Liver (tissue), 9 donors: ENCODE measurements around the gene CATSPERB. TPM values are rescaled to one million over a fixed set of nuclear protein-coding genes. Genes with fewer than 3 reads are reported as not detected.
"Not testable (repeated sequence)": the region's sequence is repeated elsewhere in the genome, so short reads cannot be mapped to it uniquely, and the experiment has no call there.

Experiments
- DNase-seq: peaks from one replicate; pipeline ENCODE4 v3.0.0-alpha.2; 2017; ENCODE audit warnings: low spot score
- H3K27ac ChIP-seq, 2 donors: one replicate each; pipeline ENCODE4 v1.7.0; 2013; ENCODE audit warnings: inconsistent platforms in 2 of 2, low read length in 2 of 2, control low read depth in 1 of 2, low read depth in 1 of 2, mild to moderate bottlenecking in 1 of 2
- H3K27me3 ChIP-seq, 4 donors: one replicate each; pipeline versions ENCODE4 v1.6.1 to v1.7.0; 2013; ENCODE audit warnings: low read length in 3 of 4, inconsistent platforms in 1 of 4, mild to moderate bottlenecking in 1 of 4, moderate library complexity in 1 of 4; ENCODE audit not compliant: control insufficient read depth in 4 of 4, insufficient read depth in 4 of 4
- H3K36me3 ChIP-seq, 4 donors: one replicate each; pipeline versions ENCODE4 v1.6.1 to v1.7.0; 2013; ENCODE audit warnings: low read length in 3 of 4, mild to moderate bottlenecking in 3 of 4, low read depth in 1 of 4, moderate library complexity in 1 of 4; ENCODE audit not compliant: control insufficient read depth in 4 of 4, insufficient read depth in 3 of 4
- H3K4me1 ChIP-seq, 4 donors: one replicate each; pipeline versions ENCODE4 v1.6.1 to v1.7.0; 2013; ENCODE audit warnings: low read length in 3 of 4, mild to moderate bottlenecking in 3 of 4, moderate library complexity in 1 of 4; ENCODE audit not compliant: control insufficient read depth in 4 of 4, insufficient read depth in 4 of 4
- H3K4me3 ChIP-seq, 3 donors: one replicate each; pipeline versions ENCODE4 v1.6.1 to v1.7.0; 2013; ENCODE audit warnings: low read length in 3 of 3, control low read depth in 1 of 3, low read depth in 1 of 3, mild to moderate bottlenecking in 1 of 3
- H3K9ac ChIP-seq, 2 donors: one replicate each; pipeline ENCODE4 v1.7.0; 2013; ENCODE audit warnings: low read length in 2 of 2, mild to moderate bottlenecking in 2 of 2, moderate library complexity in 2 of 2, control low read depth in 1 of 2, low read depth in 1 of 2
- H3K9me3 ChIP-seq, 4 donors: one replicate each; pipeline versions ENCODE4 v1.6.1 to v1.7.0; 2013; ENCODE audit warnings: low read length in 3 of 4; ENCODE audit not compliant: control insufficient read depth in 4 of 4
- CTCF ChIP-seq: fragments of 150-350 bp; IDR thresholded peaks from 2 replicates; pipeline ENCODE4 v1.5.1; 2017; ENCODE audit warnings: improper control_type of control experiment, low read depth, low read length; ENCODE audit not compliant: missing input control
- EGR1 ChIP-seq, 2 donors: IDR thresholded peaks; 2 replicates each; pipeline ENCODE4 v1.6.1; 2016 to 2018; ENCODE audit warnings: antibody characterized with exemption in 2 of 2, low read depth in 2 of 2
- FOXA1 ChIP-seq: IDR thresholded peaks from 2 replicates; pipeline ENCODE4 v1.6.1; 2016; ENCODE audit warnings: antibody characterized with exemption
- FOXA2 ChIP-seq: IDR thresholded peaks from 2 replicates; pipeline ENCODE4 v1.6.1; 2016; ENCODE audit warnings: antibody characterized with exemption
- JUND ChIP-seq, 2 donors: IDR thresholded peaks; 2 replicates each; pipeline ENCODE4 v1.6.1; 2016; ENCODE audit warnings: antibody characterized with exemption in 2 of 2
- MAX ChIP-seq: IDR thresholded peaks from 2 replicates; pipeline ENCODE4 v1.6.1; 2016; ENCODE audit warnings: antibody characterized with exemption
- NR2F2 ChIP-seq: IDR thresholded peaks from 2 replicates; pipeline ENCODE4 v1.6.1; 2016; ENCODE audit warnings: antibody characterized with exemption
- RAD21 ChIP-seq, 2 donors: IDR thresholded peaks; 2 replicates each; pipeline ENCODE4 v1.6.1; 2016; ENCODE audit warnings: antibody characterized with exemption in 2 of 2, mild to moderate bottlenecking in 2 of 2
- SP1 ChIP-seq: IDR thresholded peaks from 2 replicates; pipeline ENCODE4 v1.6.1; 2018; ENCODE audit warnings: antibody characterized with exemption, mild to moderate bottlenecking
- TAF1 ChIP-seq: conservative IDR thresholded peaks from 2 replicates; pipeline ENCODE4 v1.6.1; 2016; ENCODE audit warnings: antibody characterized with exemption, mild to moderate bottlenecking
- YY1 ChIP-seq: IDR thresholded peaks from 2 replicates; pipeline ENCODE4 v1.6.1; 2016; ENCODE audit warnings: antibody characterized with exemption, mild to moderate bottlenecking
- WGBS: extraction: QIAGEN DNeasy Blood & Tissue Kit; methylation state at CpG from one replicate; pipeline ENCODE4 v1.1.7; 2013; 5-methylcytosine and 5-hydroxymethylcytosine counted together
- polyA plus RNA-seq, 2 donors: library from polyadenylated mRNA; stranded (reverse) in 1 of 2; unstranded in 1 of 2; fragments of 200-250 nt in 1 of 2; fragments of >200 nt in 1 of 2; fragmentation: Nextera tagmentation in 1 of 2; extraction: Ambion mirVana in 1 of 2; gene quantifications; one replicate each; pipeline versions ENCODE4 v1.2.1 to v1.2.3, GENCODE V29; 2013 to 2015
- total RNA-seq, 2 donors: library from RNA; depleted of rRNA; stranded (reverse); fragments of >200 nt; gene quantifications; one replicate each; pipeline ENCODE4 v1.2.3, GENCODE V29; 2014
- TF ChIP-seq, protein P1 (sequence below): IDR thresholded peaks from 2 replicates; pipeline ENCODE4 v1.6.1; 2016; ENCODE audit warnings: antibody characterized with exemption, mild to moderate bottlenecking
- TF ChIP-seq, protein P2 (sequence below): IDR thresholded peaks from 2 replicates; pipeline ENCODE4 v1.6.1; 2016; ENCODE audit warnings: antibody characterized with exemption
- donor health status: healthy.
- donor health status: healthy.
- donor health status: healthy.
- donor health status: healthy.
- donor health status: healthy.

The CATSPERB gene
- total and polyA plus RNA-seq, 4 donors = 0.01 to 0.59 (median 0.07) TPM; not detected in 1

GRCh38 chr14:91743305-91743653, 11.4 kb upstream of the CATSPERB start:
- Histone ChIP-seq H3K4me1 (peaks cover 0 to 3% (median 0%) of the 10 kb centered on the region in 4 donors), H3K4me3 (no peak overlapping the region), H3K9me3 (no peaks in the 10 kb centered on the region), H3K36me3 (no peaks in the 10 kb centered on the region), H3K27me3 (peaks cover 0 to 4% (median 0%) of the 10 kb centered on the region in 4 donors), H3K27ac (no peak overlapping the region), H3K9ac (no peak overlapping the region)
- TF ChIP-seq NR2F2 = no peak
- no peak for DNase-seq
- WGBS = 90% methylated on average over 2 of the region's 2 CpGs

DNA sequence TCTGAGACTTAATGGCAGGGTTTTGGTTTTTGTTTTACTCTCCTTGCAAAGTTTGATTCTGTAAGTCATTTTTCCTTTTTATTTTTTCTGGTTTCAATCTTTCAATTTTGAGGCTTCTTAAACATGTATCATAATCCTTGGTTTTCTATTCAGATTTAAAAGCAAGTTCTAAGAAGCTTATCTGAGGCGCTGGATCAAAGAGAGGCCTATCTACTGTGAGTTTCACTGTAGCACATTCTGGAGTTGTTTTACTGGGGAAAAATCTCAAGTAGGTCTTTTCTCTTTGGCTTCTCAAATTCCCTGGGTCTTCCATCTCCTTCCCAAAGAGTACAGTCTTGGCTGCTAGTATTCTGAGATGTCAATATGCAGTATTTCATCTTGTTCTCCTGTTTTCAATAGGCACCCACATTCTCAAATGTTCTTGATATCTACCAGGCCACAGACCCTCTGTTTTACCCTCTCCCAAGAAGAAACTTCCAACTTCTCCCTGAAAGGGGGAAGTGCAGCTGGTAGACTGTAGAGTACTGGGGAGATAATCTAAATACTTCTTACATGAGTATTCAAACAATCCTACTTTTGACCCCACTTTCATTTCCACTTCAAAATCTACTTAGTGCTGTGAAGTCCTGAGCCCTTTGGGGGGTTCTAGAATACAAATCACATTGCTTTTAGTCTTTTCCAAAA, 10.9 kb upstream of the CATSPERB start:
- peaks cover 0 to 4% (median 0%) of the 10 kb centered on the region in 4 donors for H3K27me3 ChIP-seq
- H3K9ac ChIP-seq = no peak overlapping the region
- peaks cover 0 to 3% (median 0%) of the 10 kb centered on the region in 4 donors for H3K4me1 ChIP-seq
- no peak for DNase-seq
- H3K36me3 ChIP-seq = no peaks in the 10 kb centered on the region
- TF ChIP-seq, protein P1, sequence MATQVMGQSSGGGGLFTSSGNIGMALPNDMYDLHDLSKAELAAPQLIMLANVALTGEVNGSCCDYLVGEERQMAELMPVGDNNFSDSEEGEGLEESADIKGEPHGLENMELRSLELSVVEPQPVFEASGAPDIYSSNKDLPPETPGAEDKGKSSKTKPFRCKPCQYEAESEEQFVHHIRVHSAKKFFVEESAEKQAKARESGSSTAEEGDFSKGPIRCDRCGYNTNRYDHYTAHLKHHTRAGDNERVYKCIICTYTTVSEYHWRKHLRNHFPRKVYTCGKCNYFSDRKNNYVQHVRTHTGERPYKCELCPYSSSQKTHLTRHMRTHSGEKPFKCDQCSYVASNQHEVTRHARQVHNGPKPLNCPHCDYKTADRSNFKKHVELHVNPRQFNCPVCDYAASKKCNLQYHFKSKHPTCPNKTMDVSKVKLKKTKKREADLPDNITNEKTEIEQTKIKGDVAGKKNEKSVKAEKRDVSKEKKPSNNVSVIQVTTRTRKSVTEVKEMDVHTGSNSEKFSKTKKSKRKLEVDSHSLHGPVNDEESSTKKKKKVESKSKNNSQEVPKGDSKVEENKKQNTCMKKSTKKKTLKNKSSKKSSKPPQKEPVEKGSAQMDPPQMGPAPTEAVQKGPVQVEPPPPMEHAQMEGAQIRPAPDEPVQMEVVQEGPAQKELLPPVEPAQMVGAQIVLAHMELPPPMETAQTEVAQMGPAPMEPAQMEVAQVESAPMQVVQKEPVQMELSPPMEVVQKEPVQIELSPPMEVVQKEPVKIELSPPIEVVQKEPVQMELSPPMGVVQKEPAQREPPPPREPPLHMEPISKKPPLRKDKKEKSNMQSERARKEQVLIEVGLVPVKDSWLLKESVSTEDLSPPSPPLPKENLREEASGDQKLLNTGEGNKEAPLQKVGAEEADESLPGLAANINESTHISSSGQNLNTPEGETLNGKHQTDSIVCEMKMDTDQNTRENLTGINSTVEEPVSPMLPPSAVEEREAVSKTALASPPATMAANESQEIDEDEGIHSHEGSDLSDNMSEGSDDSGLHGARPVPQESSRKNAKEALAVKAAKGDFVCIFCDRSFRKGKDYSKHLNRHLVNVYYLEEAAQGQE = no peak
- TF ChIP-seq FOXA1 (no peak), EGR1 (IDR thresholded peaks at IDR 0.05; ENCODE audit: low read depth in 2 of 2) (no peak), NR2F2 (no peak), MAX (no peak), SP1 (no peak), CTCF (no peak), TAF1 (no peak), JUND (IDR thresholded peaks at IDR 0.05) (no peak), YY1 (no peak), FOXA2 (no peak), RAD21 (IDR thresholded peaks at IDR 0.05) (no peak)
- TF ChIP-seq, protein P2, sequence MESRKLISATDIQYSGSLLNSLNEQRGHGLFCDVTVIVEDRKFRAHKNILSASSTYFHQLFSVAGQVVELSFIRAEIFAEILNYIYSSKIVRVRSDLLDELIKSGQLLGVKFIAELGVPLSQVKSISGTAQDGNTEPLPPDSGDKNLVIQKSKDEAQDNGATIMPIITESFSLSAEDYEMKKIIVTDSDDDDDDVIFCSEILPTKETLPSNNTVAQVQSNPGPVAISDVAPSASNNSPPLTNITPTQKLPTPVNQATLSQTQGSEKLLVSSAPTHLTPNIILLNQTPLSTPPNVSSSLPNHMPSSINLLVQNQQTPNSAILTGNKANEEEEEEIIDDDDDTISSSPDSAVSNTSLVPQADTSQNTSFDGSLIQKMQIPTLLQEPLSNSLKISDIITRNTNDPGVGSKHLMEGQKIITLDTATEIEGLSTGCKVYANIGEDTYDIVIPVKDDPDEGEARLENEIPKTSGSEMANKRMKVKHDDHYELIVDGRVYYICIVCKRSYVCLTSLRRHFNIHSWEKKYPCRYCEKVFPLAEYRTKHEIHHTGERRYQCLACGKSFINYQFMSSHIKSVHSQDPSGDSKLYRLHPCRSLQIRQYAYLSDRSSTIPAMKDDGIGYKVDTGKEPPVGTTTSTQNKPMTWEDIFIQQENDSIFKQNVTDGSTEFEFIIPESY = no peak
- H3K27ac ChIP-seq = no peak overlapping the region
- WGBS = 92% methylated on average over 1 of the region's 1 CpG
- H3K4me3 ChIP-seq = no peak overlapping the region
- H3K9me3 ChIP-seq = no peaks in the 10 kb centered on the region

DNA sequence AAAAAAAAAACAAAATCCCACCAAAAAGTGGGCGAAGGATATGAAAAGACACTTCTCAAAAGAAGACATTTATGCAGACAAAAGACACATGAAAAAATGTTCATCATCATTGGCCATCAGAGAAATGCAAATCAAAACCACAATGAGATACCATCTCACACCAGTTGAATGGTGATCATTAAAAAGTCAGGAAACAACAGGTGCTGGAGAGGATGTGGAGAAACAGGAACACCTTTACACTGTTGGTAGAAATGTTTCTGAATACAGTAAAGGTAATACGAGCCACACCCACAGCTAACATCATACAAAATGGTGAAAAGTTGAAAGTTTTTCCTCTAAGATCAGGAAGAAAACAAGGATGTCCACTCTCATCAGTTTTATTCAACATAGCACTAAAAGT, 8.0 kb upstream of the CATSPERB start:
- H3K9ac ChIP-seq, H3K9me3 ChIP-seq, H3K4me3 ChIP-seq, H3K27me3 ChIP-seq, H3K4me1 ChIP-seq, H3K36me3 ChIP-seq, H3K27ac ChIP-seq, DNase-seq: not testable (repeated sequence)
- 76% methylated on average over 2 of the region's 2 CpGs for WGBS
